CD4-positive, CD25-positive, alpha-beta regulatory T cell (primary cell): ENCODE measurements around the gene PKD2L2. TPM values are rescaled to one million over a fixed set of nuclear protein-coding genes. Genes with fewer than 3 reads are reported as not detected.
"Not testable (repeated sequence)": the region's sequence is repeated elsewhere in the genome, so short reads cannot be mapped to it uniquely, and the experiment has no call there.

ENCODE experiments used
- ATAC-seq, 2 donors: fragments of 150-1000 bp; cut with Tn5 transposase; one replicate each; pipeline ENCODE4 v1.10.0; 2021; ENCODE audit warnings: low read depth in 2 of 2, moderate number of reproducible peaks in 2 of 2, moderate library complexity in 1 of 2
- DNase-seq, 3 donors: peaks; one replicate each; pipeline versions ENCODE4 v3.0.0 to v3.0.0-alpha.2; 2012 to 2022; ENCODE audit warnings: mixed read lengths in 1 of 3
- H3K27ac ChIP-seq: one replicate; pipeline ENCODE4 v1.7.0; 2013; ENCODE audit warnings: mild to moderate bottlenecking, low read length; ENCODE audit not compliant: insufficient read depth, poor library complexity, severe bottlenecking
- H3K27me3 ChIP-seq: one replicate; pipeline ENCODE4 v1.7.0; 2013; ENCODE audit warnings: low read length; ENCODE audit not compliant: control insufficient read depth, insufficient read depth
- H3K36me3 ChIP-seq: one replicate; pipeline ENCODE4 v1.7.0; 2013; ENCODE audit warnings: mild to moderate bottlenecking, low read length, moderate library complexity; ENCODE audit not compliant: control insufficient read depth, insufficient read depth
- H3K4me1 ChIP-seq: 2 replicates; pipeline ENCODE4 v1.7.0; 2013; ENCODE audit warnings: mild to moderate bottlenecking, low read length; ENCODE audit not compliant: insufficient read depth, control insufficient read depth, poor library complexity, severe bottlenecking
- H3K4me3 ChIP-seq: one replicate; pipeline ENCODE4 v1.7.0; 2013; ENCODE audit warnings: low read depth, mild to moderate bottlenecking, low read length, moderate library complexity
- H3K9me3 ChIP-seq, 2 experiments: 1 replicate in 1 of 2; 2 replicates in 1 of 2; pipeline ENCODE4 v1.7.0; 2013; ENCODE audit warnings: low read length in 2 of 2, mild to moderate bottlenecking in 1 of 2, moderate library complexity in 1 of 2; ENCODE audit not compliant: control insufficient read depth in 2 of 2
- H3K27ac Mint-ChIP-seq, 3 donors: one replicate each; pipeline ENCODE4 v1.8.0; 2020 to 2022; ENCODE audit warnings: mild to moderate bottlenecking in 3 of 3, mixed read lengths in 3 of 3, moderate library complexity in 2 of 3
- H3K27me3 Mint-ChIP-seq: one replicate; pipeline ENCODE4 v1.8.0; 2022; ENCODE audit warnings: mild to moderate bottlenecking, mixed read lengths
- H3K36me3 Mint-ChIP-seq: one replicate; pipeline ENCODE4 v1.8.0; 2020; ENCODE audit warnings: mixed read lengths
- H3K4me1 Mint-ChIP-seq, 4 donors: one replicate each; pipeline ENCODE4 v1.8.0; 2020 to 2022; ENCODE audit warnings: mixed read lengths in 4 of 4, mild to moderate bottlenecking in 1 of 4
- H3K4me3 Mint-ChIP-seq, 4 donors: one replicate each; pipeline ENCODE4 v1.8.0; 2020 to 2022; ENCODE audit warnings: mild to moderate bottlenecking in 4 of 4, mixed read lengths in 4 of 4, moderate library complexity in 3 of 4
- H3K9me3 Mint-ChIP-seq, 7 donors: one replicate each; pipeline ENCODE4 v1.8.0; 2020 to 2022; ENCODE audit warnings: mixed read lengths in 7 of 7, mild to moderate bottlenecking in 3 of 7, moderate library complexity in 2 of 7
- polyA plus RNA-seq, 4 donors: library from polyadenylated mRNA; unstranded; fragments of 300-500 nt; fragmentation: Illumina TruSeq; gene quantifications; one replicate each; pipeline ENCODE4 v1.2.3, GENCODE V29; 2021
- total RNA-seq: library from RNA; stranded (reverse); gene quantifications from one replicate; pipeline ENCODE4 v1.2.3, GENCODE V29; 2022

Gene PKD2L2
- total and polyA plus RNA-seq, 5 donors from 2014 or later = 0.22 to 0.60 (median 0.53) TPM; not detected in 1

GRCh38 chr5:137938751-137939143 lies 49.5 kb downstream of the PKD2L2 start:
- DNase-seq = no peak
- no peaks in the 10 kb centered on the region for H3K4me1 ChIP-seq
- H3K36me3 ChIP-seq = peaks cover 63% of the 10 kb centered on the region
- Mint-ChIP-seq H3K27me3 (no peaks in the 10 kb centered on the region), H3K9me3 (no peaks in the 10 kb centered on the region), H3K36me3 (peaks cover 30% of the 10 kb centered on the region), H3K27ac (peak overlapping the region in 1 of 3 donors; percentile 11), H3K4me3 (no peak overlapping the region), H3K4me1 (no peaks in the 10 kb centered on the region)
- H3K27me3 ChIP-seq = no peaks in the 10 kb centered on the region
- H3K4me3 ChIP-seq = no peak overlapping the region
- ATAC-seq = no peak
- no peak overlapping the region for H3K27ac ChIP-seq
- no peaks in the 10 kb centered on the region for H3K9me3 ChIP-seq

GRCh38 chr5:137939331-137939730 lies 50.1 kb downstream of the PKD2L2 start:
- no peaks in the 10 kb centered on the region for H3K27me3 Mint-ChIP-seq
- H3K4me1 ChIP-seq = no peaks in the 10 kb centered on the region
- no peaks in the 10 kb centered on the region for H3K9me3 Mint-ChIP-seq
- H3K36me3 ChIP-seq = peaks cover 67% of the 10 kb centered on the region
- no peaks in the 10 kb centered on the region for H3K27me3 ChIP-seq
- H3K4me3 Mint-ChIP-seq = no peak overlapping the region
- ATAC-seq (no peak), DNase-seq (no peak)
- H3K36me3 Mint-ChIP-seq = peaks cover 36% of the 10 kb centered on the region
- H3K4me1 Mint-ChIP-seq = no peaks in the 10 kb centered on the region
- peak overlapping the region in 1 of 3 donors; percentile 11 for H3K27ac Mint-ChIP-seq
- no peak overlapping the region for H3K27ac ChIP-seq
- no peaks in the 10 kb centered on the region for H3K9me3 ChIP-seq
- no peak overlapping the region for H3K4me3 ChIP-seq

- not testable (repeated sequence) for H3K27ac Mint-ChIP-seq, H3K27me3 ChIP-seq, H3K9me3 ChIP-seq, DNase-seq, H3K4me1 ChIP-seq, H3K4me3 Mint-ChIP-seq, H3K4me3 ChIP-seq, H3K4me1 Mint-ChIP-seq, ATAC-seq, H3K27ac ChIP-seq, H3K27me3 Mint-ChIP-seq, H3K9me3 Mint-ChIP-seq
- H3K36me3 ChIP-seq = peaks cover 95% of the 10 kb centered on the region
- H3K36me3 Mint-ChIP-seq = peaks cover 57% of the 10 kb centered on the region
Observed at GRCh38 chr5:137944280-137944679, 55.0 kb downstream of the PKD2L2 start.

- Histone ChIP-seq H3K27me3 (no peaks in the 10 kb centered on the region), H3K36me3 (peaks cover 92% of the 10 kb centered on the region), H3K4me1 (no peaks in the 10 kb centered on the region), H3K9me3 (no peaks in the 10 kb centered on the region), H3K4me3 (no peak overlapping the region), H3K27ac (no peak overlapping the region)
- Mint-ChIP-seq H3K9me3 (no peaks in the 10 kb centered on the region), H3K36me3 (peaks cover 51% of the 10 kb centered on the region), H3K4me1 (peaks cover 0 to 9% (median 4%) of the 10 kb centered on the region in 4 donors), H3K27ac (no peak overlapping the region), H3K4me3 (no peak overlapping the region), H3K27me3 (no peaks in the 10 kb centered on the region)
- no peak for ATAC-seq
- no peak for DNase-seq
Observed at GRCh38 chr5:137945825-137946224, 56.6 kb downstream of the PKD2L2 start.

DNA sequence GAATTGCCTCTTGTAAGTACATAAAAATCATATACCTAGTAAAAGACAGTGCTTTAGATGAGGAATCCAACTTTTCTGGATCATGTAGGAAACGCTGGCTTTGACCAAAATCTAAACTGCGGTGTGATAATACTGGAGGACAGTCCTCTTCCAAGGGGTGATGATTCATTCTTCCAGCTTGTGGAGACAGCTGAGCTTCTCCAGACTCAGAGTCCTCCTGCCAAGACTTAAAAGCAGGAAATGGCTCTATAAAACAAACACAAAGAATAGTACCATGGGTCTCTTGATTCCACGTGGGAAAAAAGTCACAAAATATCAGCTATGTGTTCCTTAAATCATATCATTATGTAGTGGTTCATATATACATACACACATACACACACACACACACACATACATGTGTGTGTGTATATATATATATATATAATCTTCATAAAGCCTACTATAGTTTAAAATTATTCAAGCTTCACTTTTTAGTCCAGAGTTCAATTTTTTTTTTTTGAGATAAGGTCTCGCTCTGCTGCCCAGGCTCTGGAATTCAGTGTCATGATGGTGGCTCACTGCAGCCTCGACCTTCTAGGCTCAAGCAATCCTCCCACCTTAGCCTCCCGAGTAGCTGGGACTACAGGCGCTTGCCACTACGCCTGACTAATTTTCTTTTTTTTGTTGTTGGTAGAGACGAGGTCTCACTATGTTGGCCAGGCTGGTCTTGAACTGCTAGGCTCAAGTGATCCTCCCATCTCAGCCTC lies 65.0 kb downstream of the PKD2L2 start:
- no peaks in the 10 kb centered on the region for H3K27me3 Mint-ChIP-seq
- no peak for DNase-seq
- H3K4me3 ChIP-seq = no peak overlapping the region
- H3K4me3 Mint-ChIP-seq = no peak overlapping the region
- no peaks in the 10 kb centered on the region for H3K9me3 Mint-ChIP-seq
- H3K36me3 ChIP-seq = peaks cover 76% of the 10 kb centered on the region
- H3K27ac Mint-ChIP-seq = no peak overlapping the region
- no peaks in the 10 kb centered on the region for H3K9me3 ChIP-seq
- no peak overlapping the region for H3K27ac ChIP-seq
- ATAC-seq = no peak
- peaks cover 43% of the 10 kb centered on the region for H3K36me3 Mint-ChIP-seq
- H3K4me1 ChIP-seq = no peaks in the 10 kb centered on the region
- no peaks in the 10 kb centered on the region for H3K27me3 ChIP-seq
- H3K4me1 Mint-ChIP-seq = peaks cover 0 to 11% (median 9%) of the 10 kb centered on the region in 4 donors

- H3K4me3 ChIP-seq = no peak overlapping the region
- Mint-ChIP-seq H3K27me3 (no peaks in the 10 kb centered on the region), H3K36me3 (peaks cover 42% of the 10 kb centered on the region), H3K27ac (no peak overlapping the region), H3K4me1 (peaks cover 6 to 14% (median 11%) of the 10 kb centered on the region in 4 donors), H3K9me3 (no peaks in the 10 kb centered on the region), H3K4me3 (no peak overlapping the region)
- DNase-seq (no peak), ATAC-seq (no peak)
- no peaks in the 10 kb centered on the region for H3K27me3 ChIP-seq
- no peak overlapping the region for H3K27ac ChIP-seq
- H3K9me3 ChIP-seq = no peaks in the 10 kb centered on the region
- H3K36me3 ChIP-seq = peaks cover 71% of the 10 kb centered on the region
- H3K4me1 ChIP-seq = no peaks in the 10 kb centered on the region
Observed at GRCh38 chr5:137957948-137958347, 68.7 kb downstream of the PKD2L2 start.

DNA sequence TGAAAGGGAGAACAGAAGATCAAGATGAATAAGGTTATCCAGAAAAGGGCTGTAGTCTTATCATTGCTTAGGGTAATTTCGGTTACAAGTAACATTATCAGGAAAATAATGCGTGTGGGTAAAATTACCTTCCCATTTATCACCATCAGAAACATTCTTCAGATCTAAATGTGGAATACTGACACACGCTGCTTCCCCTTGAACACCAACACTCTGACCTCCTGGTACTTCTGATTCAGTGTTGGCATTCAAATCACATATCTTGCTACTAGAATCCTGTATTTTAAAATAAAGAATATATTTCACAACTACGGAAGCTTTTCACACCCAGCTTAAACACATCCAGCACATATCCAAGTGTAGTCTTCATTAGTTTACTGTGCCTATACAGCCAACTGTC lies 70.2 kb downstream of the PKD2L2 start:
- Histone ChIP-seq H3K4me1 (no peaks in the 10 kb centered on the region), H3K36me3 (peaks cover 66% of the 10 kb centered on the region), H3K27ac (no peak overlapping the region), H3K9me3 (no peaks in the 10 kb centered on the region), H3K4me3 (no peak overlapping the region), H3K27me3 (no peaks in the 10 kb centered on the region)
- peaks cover 8 to 14% (median 11%) of the 10 kb centered on the region in 4 donors for H3K4me1 Mint-ChIP-seq
- DNase-seq (no peak), ATAC-seq (no peak)
- no peak overlapping the region for H3K27ac Mint-ChIP-seq
- peaks cover 33% of the 10 kb centered on the region for H3K36me3 Mint-ChIP-seq
- no peak overlapping the region for H3K4me3 Mint-ChIP-seq
- H3K9me3 Mint-ChIP-seq = no peaks in the 10 kb centered on the region
- no peaks in the 10 kb centered on the region for H3K27me3 Mint-ChIP-seq

GRCh38 chr5:137960141-137960540 lies 70.9 kb downstream of the PKD2L2 start:
- Mint-ChIP-seq H3K27ac (peak overlapping the region in 1 of 3 donors; percentile 12), H3K36me3 (peaks cover 33% of the 10 kb centered on the region), H3K9me3 (no peaks in the 10 kb centered on the region), H3K27me3 (no peaks in the 10 kb centered on the region), H3K4me3 (no peak overlapping the region), H3K4me1 (peaks cover 10 to 14% (median 12%) of the 10 kb centered on the region in 4 donors)
- DNase-seq = no peak
- no peaks in the 10 kb centered on the region for H3K9me3 ChIP-seq
- peaks cover 64% of the 10 kb centered on the region for H3K36me3 ChIP-seq
- no peak for ATAC-seq
- no peaks in the 10 kb centered on the region for H3K4me1 ChIP-seq
- H3K27me3 ChIP-seq = no peaks in the 10 kb centered on the region
- no peak overlapping the region for H3K27ac ChIP-seq
- H3K4me3 ChIP-seq = no peak overlapping the region
